GM21576 (cell line): ENCODE data around the gene REEP3.
"Not testable (repeated sequence)": the region's sequence is repeated elsewhere in the genome, so short reads cannot be mapped to it uniquely, and the experiment has no call there.

Source experiments
- ATAC-seq: cut with Tn5 transposase; IDR thresholded peaks from one replicate; pipeline ENCODE4 v1.9.1; 2021; ENCODE audit warnings: mild to moderate bottlenecking, moderate library complexity; ENCODE audit not compliant: unreplicated experiment

REEP3 gene

DNA sequence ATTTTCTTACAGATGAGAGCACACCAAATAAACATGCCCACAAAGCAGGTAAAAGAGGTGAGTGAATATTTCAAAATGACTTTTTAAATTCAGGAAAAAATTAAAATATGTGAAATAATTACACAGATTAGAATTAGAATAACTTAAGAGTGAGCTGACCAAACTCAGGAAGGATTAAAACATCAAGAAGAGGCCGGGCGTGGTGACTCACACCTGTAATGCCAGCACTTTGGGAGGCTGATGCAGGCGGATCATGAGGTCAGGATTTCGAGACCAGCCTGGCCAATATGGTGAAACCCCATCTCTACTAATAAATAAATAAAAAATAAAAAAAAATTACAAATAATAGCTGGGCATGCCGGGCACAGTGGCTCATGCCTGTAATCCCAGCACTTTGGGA is 140.1 kb downstream of the REEP3 start:
- no peak for ATAC-seq

DNA sequence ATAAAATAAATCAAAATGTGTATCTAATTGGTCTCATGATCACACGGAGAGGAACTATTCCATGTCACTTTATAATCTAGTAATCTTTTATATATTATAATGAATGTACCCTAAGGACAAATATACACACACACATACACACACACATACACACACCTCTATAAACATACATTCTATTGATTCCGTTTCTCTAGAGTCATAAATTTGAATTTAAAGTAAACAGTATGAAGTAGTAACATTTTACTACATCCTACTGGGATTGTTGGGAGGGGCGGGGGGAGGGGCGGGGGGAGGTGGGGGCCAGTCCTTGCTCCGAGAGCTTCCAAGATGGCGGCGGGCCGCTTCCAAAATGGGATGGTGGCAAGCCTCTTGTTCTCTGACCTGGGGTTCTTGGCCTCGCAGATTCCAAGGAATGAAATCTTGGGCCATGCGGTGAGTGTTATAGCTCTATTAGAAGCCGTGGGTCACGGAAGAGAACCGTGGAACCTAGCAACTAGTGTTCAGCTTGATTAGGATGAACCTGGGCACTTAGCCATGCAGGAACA is 143.2 kb downstream of the REEP3 start:
- ATAC-seq, result no peak

DNA sequence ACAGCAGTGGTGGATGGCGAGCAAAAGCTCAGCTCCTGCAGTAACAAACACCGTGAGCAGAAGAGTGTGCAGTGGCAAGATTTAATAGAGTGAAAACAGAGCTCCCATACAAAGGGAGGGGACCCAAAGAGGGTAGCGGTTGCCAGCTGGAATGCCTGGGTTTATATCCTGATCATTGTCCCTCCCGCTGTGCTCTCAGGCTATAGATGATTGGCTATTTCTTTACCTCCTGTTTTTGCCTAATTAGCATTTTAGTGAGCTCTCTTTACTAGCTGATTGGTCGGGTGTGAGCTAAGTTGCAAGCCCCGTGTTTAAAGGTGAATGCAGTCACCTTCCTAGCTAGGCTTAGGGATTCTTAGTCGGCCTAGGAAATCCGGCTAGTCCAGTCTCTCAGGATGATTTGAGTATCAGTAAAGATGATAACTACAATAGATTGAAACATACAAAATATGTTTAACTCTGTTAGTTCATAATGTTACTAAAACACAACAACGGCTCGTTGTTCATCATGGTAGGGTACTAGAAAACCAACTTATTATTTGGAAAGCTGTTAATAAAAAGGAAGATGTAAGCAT is 143.9 kb downstream of the REEP3 start:
- ATAC-seq, result not testable (repeated sequence)

DNA sequence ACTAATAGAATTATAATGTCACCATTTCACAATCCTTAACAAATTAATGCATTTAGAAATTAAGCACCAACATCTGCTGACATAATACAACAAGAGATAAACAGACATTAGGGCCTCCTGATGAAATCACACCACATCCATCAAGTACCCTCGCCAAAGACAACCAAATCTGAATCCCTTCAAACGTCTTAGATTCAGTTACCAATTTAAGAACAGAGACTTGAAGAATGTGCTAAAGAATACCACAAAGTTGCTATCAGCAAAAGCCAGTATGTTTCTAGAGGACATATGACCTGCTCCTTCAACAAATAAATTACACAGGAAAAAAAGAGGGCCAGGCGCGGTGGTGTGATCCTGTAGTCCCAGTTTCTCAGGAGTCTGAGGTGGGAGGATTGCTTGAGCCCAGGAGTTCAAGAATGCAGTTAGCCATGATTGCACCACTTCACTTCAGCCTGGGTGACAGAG is 144.5 kb downstream of the REEP3 start:
- ATAC-seq, result no peak

DNA sequence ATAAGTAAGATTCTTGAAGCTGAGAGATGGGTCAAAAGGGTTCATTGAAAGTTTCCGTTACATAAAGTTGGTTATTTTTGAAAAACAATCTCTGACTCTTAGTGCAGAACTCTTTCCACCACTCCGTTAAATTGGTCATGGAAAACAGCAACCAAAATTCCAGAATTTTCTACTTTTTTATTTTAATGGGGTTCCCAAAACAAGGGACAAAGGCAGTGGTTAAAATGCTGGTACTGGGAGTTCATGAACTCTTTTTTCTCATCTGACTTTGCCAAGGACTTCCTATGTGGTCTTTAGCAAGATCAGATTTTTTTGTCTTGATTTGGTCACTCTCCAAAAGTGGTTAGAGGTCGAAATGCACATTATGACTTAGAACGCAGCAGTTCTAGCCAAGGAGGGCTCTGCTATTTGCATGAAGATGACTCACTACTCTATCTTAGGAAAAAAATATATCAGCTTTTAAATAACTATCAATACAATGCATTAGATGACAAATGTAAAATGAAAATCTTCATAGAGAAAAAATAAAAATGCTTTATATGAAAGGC is 145.7 kb downstream of the REEP3 start:
- ATAC-seq, result peak; percentile 65

DNA sequence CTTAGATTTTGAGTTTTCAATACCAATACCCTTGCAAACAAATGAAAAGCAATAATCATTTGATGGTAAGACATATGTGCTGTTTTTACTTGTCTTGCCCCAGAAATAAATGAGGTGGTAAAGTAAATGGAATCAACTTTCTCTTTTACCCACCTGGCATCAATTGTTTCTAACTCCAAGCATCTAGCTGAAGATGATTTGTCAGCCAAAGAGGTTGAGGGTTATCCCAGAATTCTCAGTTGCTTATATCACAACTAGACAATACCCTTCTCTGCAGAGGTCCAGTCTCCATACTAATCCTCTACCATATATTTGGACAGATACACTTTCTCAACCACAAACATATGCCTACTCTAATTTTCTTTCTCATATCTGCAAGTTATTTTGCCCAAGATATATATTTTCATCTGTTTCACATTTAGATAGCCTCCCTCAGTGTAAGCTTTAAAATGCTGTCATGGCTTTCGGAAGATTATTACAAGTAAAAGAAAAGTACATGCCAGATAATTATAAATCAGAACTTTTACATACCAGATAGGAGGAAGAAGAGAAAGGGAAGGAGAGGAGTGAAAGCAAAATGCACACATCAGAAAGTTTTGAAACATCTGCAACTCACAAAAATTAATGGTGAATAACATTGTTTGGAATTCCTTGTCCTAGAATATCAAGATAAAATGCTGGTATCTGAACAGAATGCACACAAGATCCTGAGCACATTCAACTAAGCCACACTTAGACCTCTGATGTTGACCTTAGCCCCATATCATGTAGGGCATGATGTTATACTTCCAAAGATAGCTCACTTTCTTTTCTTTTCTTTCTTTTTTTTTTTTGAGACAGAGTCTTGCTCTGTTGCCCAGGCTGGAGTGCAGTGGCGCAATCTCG is 146.6 kb downstream of the REEP3 start:
- ATAC-seq, result no peak

DNA sequence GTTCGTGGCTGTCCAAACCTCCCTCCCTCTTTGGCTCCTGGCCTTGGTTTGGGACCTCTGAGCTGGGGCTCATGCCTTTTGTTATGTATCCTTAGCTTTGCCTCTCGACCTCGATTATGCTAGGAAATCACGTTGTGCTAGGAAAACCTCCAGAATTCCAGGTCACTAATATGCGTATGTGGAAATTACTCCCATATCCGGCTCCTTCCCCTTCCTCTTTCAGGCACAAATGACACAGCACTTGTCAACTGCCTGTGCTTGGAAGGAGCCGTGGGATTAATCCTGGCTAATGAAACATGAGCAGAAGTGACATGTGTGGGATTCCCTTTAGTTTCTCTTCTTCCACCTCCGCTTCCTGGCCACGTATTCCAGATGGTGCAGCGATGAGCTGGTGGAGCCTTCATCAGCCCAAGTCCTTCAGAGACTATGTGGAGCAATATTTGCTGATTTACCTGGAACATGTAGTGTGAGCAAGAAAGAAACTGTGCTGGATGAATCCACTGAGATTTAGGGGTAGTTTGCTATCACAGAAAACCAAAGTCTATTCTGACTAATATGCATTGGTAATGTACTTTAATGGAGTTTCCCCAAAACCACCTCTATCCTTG is 149.2 kb downstream of the REEP3 start:
- no peak for ATAC-seq

DNA sequence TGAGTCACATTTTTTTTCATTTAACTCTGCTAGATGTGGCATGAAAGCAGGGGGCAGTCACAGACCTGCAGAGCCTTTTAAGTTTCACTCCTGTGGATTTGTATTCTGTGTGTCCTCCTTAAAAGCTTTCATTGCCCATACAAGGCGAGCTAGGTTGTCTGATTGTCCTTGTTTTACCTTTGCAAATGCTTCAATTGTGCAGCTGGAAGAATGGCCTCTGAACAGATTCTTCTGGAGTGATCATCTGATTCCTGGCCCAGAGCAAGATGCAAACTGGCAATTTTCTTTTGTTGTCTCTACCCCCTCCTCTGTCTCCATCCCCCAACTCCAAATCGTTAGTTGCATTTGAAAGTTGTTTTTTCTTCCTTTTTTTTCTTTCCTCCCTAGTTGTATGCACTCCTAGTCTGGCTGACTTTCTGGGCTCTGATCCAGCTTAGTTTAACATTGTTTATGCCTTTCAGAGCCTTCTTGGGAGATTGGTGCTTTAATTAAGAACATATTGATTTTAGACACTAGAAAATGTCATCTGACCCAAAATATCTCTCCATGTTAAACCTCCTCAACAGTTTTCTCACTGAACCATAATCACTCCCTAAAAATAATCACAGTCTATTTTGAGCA is 150.2 kb downstream of the REEP3 start:
- no peak for ATAC-seq

DNA sequence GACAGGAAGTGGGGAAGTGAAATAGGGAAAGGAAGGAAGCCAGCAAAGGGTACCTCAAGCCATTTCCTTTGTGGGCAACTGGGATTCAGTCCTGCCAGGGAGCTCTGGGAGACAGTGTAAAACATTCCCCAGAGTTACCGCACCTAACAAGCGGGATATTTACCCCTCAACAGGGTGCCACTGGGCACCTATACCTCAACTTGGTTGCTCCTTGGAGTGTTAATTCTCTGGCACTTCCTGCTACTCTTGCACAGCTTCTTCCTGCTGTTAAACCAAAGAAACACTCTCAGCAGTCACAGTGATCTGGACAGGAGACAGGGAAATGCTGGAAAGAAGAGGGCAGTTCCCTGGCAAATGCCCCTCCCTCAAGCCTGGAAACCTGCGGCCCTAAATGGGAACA is 151.3 kb downstream of the REEP3 start:
- no peak for ATAC-seq

DNA sequence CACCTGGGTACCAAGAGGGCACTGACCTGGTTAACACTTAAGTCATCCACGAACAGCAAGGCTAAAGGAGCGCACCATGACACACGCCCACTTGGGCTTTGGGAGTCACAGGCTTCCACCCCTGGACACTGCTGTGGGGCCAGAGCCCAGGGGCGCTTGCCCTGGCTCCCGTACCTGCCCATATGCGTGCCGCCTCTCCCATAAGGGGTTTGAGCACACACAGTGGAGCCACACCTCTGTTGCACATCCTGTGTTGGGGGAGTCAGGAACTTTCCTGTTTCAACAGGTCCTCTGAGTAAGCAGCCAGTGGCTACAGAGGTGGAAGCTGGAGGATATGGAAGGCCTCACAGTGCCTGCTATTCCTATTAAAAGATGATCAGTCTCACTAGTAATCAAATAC is 152.0 kb downstream of the REEP3 start:
- ATAC-seq, result no peak

DNA sequence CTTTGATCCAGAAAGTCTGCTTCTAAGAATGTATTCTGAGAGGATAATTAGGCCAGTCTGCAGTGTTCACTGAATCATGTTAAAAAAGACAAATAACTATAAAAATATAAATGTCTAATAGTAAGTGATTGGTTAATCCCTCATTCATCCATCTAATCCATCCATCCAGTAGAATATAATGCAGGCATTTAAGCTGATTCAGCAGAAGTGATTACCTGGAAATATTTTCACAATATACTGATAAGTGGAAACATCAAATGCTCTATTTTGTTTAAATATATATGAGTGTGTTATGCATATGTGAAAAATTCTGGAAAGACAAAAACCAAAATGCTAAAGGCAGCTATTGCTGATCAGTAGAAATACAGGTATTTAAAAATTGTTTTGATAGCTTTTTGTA is 152.6 kb downstream of the REEP3 start:
- ATAC-seq, result no peak
